Astrocyte (in vitro differentiated cells and primary cell): ENCODE results near the gene SH3BP4. TPM values are rescaled to one million over a fixed set of nuclear protein-coding genes. Genes with fewer than 3 reads are reported as not detected.

ENCODE experiments used
- DNase-seq: peaks from one replicate; pipeline ENCODE4 v3.0.0-alpha.2; 2010; ENCODE audit warnings: low read depth
- FAIRE-seq: peaks from 2 replicates; lab custom pipeline; 2011; peaks lifted over from hg19 to GRCh38; lab: Jason Lieb, UNC
- H2AFZ ChIP-seq: 2 replicates; pipeline ENCODE4 v1.6.0; 2012; ENCODE audit warnings: low read depth, low read length, inconsistent platforms
- H3K27ac ChIP-seq: 2 replicates; pipeline ENCODE4 v1.5.1; 2011; ENCODE audit warnings: low read depth, low read length, inconsistent platforms
- H3K27me3 ChIP-seq: 2 replicates; pipeline ENCODE4 v1.6.0; 2011; ENCODE audit warnings: low read length, inconsistent platforms; ENCODE audit not compliant: insufficient read depth
- H3K36me3 ChIP-seq: 2 replicates; pipeline ENCODE4 v1.5.1; 2011; ENCODE audit warnings: low read length, inconsistent platforms; ENCODE audit not compliant: insufficient read depth
- H3K4me1 ChIP-seq: 2 replicates; pipeline ENCODE4 v1.5.1; 2011; ENCODE audit warnings: low read length, inconsistent platforms; ENCODE audit not compliant: insufficient read depth
- H3K4me2 ChIP-seq: 2 replicates; pipeline ENCODE4 v1.6.0; 2012; ENCODE audit warnings: low read length, inconsistent platforms
- H3K4me3 ChIP-seq: 2 replicates; pipeline ENCODE4 v1.5.1; 2011; ENCODE audit warnings: low read depth, mild to moderate bottlenecking, low read length, inconsistent platforms; ENCODE audit not compliant: insufficient read depth
- H3K79me2 ChIP-seq: 2 replicates; pipeline ENCODE4 v1.6.0; 2012; ENCODE audit warnings: mild to moderate bottlenecking, low read length, inconsistent platforms; ENCODE audit not compliant: insufficient read depth
- H3K9ac ChIP-seq: 2 replicates; pipeline ENCODE4 v1.6.0; 2012; ENCODE audit warnings: mild to moderate bottlenecking, low read length, inconsistent platforms
- H3K9me3 ChIP-seq: 2 replicates; pipeline ENCODE4 v1.5.1; 2012; ENCODE audit warnings: low read depth, mild to moderate bottlenecking, low read length, inconsistent platforms; ENCODE audit not compliant: insufficient read depth
- H4K20me1 ChIP-seq: 2 replicates; pipeline ENCODE4 v1.6.0; 2012; ENCODE audit warnings: low read length, inconsistent platforms; ENCODE audit not compliant: insufficient read depth
- H3K27ac Mint-ChIP-seq: one replicate; pipeline ENCODE4 v1.8.0; 2021; ENCODE audit warnings: mild to moderate bottlenecking, mixed read lengths; ENCODE audit not compliant: unreplicated experiment
- H3K27me3 Mint-ChIP-seq: one replicate; pipeline ENCODE4 v1.8.0; 2021; ENCODE audit warnings: low read depth, mixed read lengths; ENCODE audit not compliant: unreplicated experiment
- H3K36me3 Mint-ChIP-seq: one replicate; pipeline ENCODE4 v1.8.0; 2021; ENCODE audit warnings: low read depth, mixed read lengths; ENCODE audit not compliant: unreplicated experiment
- H3K4me1 Mint-ChIP-seq: one replicate; pipeline ENCODE4 v1.8.0; 2021; ENCODE audit warnings: low read depth, mixed read lengths; ENCODE audit not compliant: unreplicated experiment
- H3K4me3 Mint-ChIP-seq: one replicate; pipeline ENCODE4 v1.8.0; 2021; ENCODE audit warnings: mild to moderate bottlenecking, moderate library complexity, mixed read lengths; ENCODE audit not compliant: unreplicated experiment
- H3K9me3 Mint-ChIP-seq: one replicate; pipeline ENCODE4 v1.8.0; 2021; ENCODE audit warnings: mild to moderate bottlenecking, mixed read lengths; ENCODE audit not compliant: unreplicated experiment
- CTCF ChIP-seq: IDR thresholded peaks from 2 replicates; pipeline ENCODE4 v1.5.1; 2011; ENCODE audit warnings: low read depth, mild to moderate bottlenecking, inconsistent platforms, low read length, moderate library complexity; ENCODE audit not compliant: insufficient read depth
- EZH2 ChIP-seq: IDR thresholded peaks from 2 replicates; pipeline ENCODE4 v1.6.1; 2012; ENCODE audit warnings: mild to moderate bottlenecking, low read length, inconsistent platforms; ENCODE audit not compliant: insufficient read depth
- total RNA-seq: library from RNA; stranded (reverse); gene quantifications from 2 replicates; pipeline ENCODE4 v1.2.1, GENCODE V29; 2021

SH3BP4 gene
- total RNA-seq, 1 donor from 2014 or later = 127 TPM

GRCh38 chr2:234914371-234915154, 37.3 kb upstream of the SH3BP4 start:
- no peak overlapping the region for H3K4me3 Mint-ChIP-seq
- no peak overlapping the region for H3K4me3 ChIP-seq
- H3K79me2 ChIP-seq = no peaks in the 10 kb centered on the region
- H4K20me1 ChIP-seq = no peaks in the 10 kb centered on the region
- no peaks in the 10 kb centered on the region for H3K9me3 Mint-ChIP-seq
- H3K4me2 ChIP-seq = no peak overlapping the region
- no peaks in the 10 kb centered on the region for H3K4me1 ChIP-seq
- TF ChIP-seq CTCF = no peak
- no peak for TF ChIP-seq EZH2
- no peaks in the 10 kb centered on the region for H3K27me3 Mint-ChIP-seq
- no peaks in the 10 kb centered on the region for H3K36me3 ChIP-seq
- no peaks in the 10 kb centered on the region for H3K36me3 Mint-ChIP-seq
- H3K27ac ChIP-seq = no peak overlapping the region
- H3K9me3 ChIP-seq = no peaks in the 10 kb centered on the region
- no peak overlapping the region for H3K27ac Mint-ChIP-seq
- FAIRE-seq (no peak), DNase-seq (no peak)
- H3K9ac ChIP-seq = no peak overlapping the region
- H2AFZ ChIP-seq = no peak overlapping the region
- peaks cover 24% of the 10 kb centered on the region for H3K4me1 Mint-ChIP-seq
- no peaks in the 10 kb centered on the region for H3K27me3 ChIP-seq

DNA sequence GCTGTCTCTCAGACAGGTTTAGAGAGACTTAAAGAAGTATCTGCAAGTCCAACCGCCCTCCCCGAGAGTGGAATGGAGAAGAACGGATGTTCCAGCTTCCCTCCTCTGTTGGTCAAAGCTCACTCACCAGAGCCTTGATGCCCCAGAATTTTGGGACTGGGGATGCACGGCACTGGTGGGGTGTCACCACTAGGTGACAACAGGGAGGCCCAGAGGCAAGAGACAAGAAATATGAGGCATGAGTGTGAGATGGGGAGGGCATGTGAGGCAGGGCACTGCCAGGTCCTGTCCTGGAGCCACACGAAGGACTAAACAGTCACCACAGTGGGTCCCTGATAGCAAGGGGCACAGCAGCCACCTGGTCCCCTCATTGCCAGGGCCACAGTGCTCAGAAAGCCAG, 35.1 kb upstream of the SH3BP4 start:
- no peak overlapping the region for H3K9ac ChIP-seq
- H2AFZ ChIP-seq = no peak overlapping the region
- no peak overlapping the region for H3K4me3 ChIP-seq
- no peak overlapping the region for H3K4me3 Mint-ChIP-seq
- no peak overlapping the region for H3K27ac ChIP-seq
- H4K20me1 ChIP-seq = no peaks in the 10 kb centered on the region
- H3K27ac Mint-ChIP-seq = no peak overlapping the region
- no peaks in the 10 kb centered on the region for H3K4me1 ChIP-seq
- DNase-seq (no peak), FAIRE-seq (no peak)
- H3K79me2 ChIP-seq = no peaks in the 10 kb centered on the region
- peaks cover 24% of the 10 kb centered on the region for H3K4me1 Mint-ChIP-seq
- no peaks in the 10 kb centered on the region for H3K9me3 Mint-ChIP-seq
- H3K4me2 ChIP-seq = no peak overlapping the region
- H3K9me3 ChIP-seq = no peaks in the 10 kb centered on the region
- H3K36me3 ChIP-seq = no peaks in the 10 kb centered on the region
- H3K27me3 Mint-ChIP-seq = no peaks in the 10 kb centered on the region
- no peaks in the 10 kb centered on the region for H3K27me3 ChIP-seq
- no peaks in the 10 kb centered on the region for H3K36me3 Mint-ChIP-seq
- TF ChIP-seq EZH2 (no peak), CTCF (no peak)

GRCh38 chr2:234917211-234917975, 34.4 kb upstream of the SH3BP4 start:
- no peak overlapping the region for H3K4me3 ChIP-seq
- TF ChIP-seq CTCF (no peak), EZH2 (no peak)
- no peaks in the 10 kb centered on the region for H3K4me1 ChIP-seq
- no peaks in the 10 kb centered on the region for H3K9me3 ChIP-seq
- Mint-ChIP-seq H3K4me3 (no peak overlapping the region), H3K27me3 (no peaks in the 10 kb centered on the region), H3K4me1 (peaks cover 24% of the 10 kb centered on the region), H3K36me3 (no peaks in the 10 kb centered on the region), H3K27ac (no peak overlapping the region), H3K9me3 (no peaks in the 10 kb centered on the region)
- H3K79me2 ChIP-seq = no peaks in the 10 kb centered on the region
- no peaks in the 10 kb centered on the region for H4K20me1 ChIP-seq
- no peak overlapping the region for H3K9ac ChIP-seq
- DNase-seq = peak; percentile 48
- no peak overlapping the region for H3K4me2 ChIP-seq
- FAIRE-seq = no peak
- no peaks in the 10 kb centered on the region for H3K27me3 ChIP-seq
- no peaks in the 10 kb centered on the region for H3K36me3 ChIP-seq
- H3K27ac ChIP-seq = no peak overlapping the region
- no peak overlapping the region for H2AFZ ChIP-seq
